HG03460 (cell line): ENCODE measurements around the gene SLC6A11.

Experiments
- ATAC-seq: cut with Tn5 transposase; IDR thresholded peaks from one replicate; pipeline ENCODE4 v1.9.1; 2021; ENCODE audit not compliant: unreplicated experiment

SLC6A11 gene

DNA sequence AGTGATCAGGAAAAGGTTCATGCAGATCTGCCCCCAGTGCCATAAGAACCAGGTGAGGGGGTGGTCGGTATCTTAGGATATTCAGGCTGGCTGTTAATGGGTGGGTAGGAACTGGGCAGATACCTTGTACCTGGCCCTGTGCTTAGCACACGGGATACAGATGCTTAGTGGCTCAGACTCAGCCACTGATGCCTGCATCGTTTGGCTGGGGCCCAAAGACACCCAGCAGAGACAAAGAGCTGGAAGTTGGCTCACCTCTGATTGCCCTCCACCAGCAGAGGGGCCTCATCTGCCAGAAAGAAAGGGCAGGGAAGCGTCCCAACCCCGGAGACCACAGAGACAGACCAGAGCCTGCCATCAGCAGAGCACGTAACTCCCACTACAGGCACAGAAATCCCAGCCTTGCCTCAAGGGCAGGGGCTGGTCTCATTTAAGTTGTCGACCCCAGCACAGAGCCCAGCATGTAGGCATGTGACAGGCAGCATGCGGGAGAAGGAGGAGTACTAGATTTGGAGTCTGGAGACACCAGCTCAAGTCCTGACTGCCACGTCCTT is 112.5 kb downstream of the SLC6A11 start:
- no peak for ATAC-seq

- no peak for ATAC-seq
Measured at GRCh38 chr3:10928961-10929471, 113.0 kb downstream of the SLC6A11 start.

- no peak for ATAC-seq
Measured at GRCh38 chr3:10929978-10930665, 114.1 kb downstream of the SLC6A11 start.

DNA sequence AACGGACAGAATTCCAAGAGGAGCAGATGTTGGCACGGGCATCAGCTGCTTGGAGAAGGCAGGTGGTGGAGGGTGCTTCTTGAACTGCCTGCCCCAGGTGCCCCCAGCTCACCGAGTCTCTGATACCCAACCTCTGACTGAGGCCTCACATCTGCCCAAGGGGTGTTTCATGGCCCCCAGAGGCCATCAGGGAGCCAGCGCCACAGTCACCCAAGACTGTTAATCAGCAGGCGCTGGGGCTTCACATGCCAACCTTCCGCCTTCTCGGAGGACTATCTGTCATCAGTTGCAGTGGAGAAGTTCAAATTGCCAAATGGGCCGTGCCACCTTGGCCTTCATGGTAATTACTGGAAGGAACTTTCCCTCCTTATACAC is 114.6 kb downstream of the SLC6A11 start:
- no peak for ATAC-seq

GRCh38 chr3:10932596-10932995 is 116.6 kb downstream of the SLC6A11 start:
- ATAC-seq = no peak

GRCh38 chr3:10933021-10933420 is 117.0 kb downstream of the SLC6A11 start:
- ATAC-seq = no peak

DNA sequence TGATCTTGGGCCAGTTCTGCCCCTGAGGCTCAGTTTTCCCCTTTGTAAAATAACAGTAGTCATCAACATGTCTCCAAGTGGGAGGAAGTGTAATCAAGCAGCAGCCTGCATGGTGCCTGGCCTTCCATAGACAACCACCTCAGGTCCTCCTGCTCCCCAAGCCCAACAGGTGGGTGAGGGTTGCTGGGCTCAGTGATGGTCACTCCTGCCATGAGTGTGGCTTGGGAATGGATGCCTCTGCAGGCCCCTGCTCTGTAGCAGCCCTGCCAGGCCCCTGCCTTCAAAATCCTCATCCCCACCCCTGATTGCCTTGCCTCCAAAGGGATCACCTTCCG is 117.4 kb downstream of the SLC6A11 start:
- ATAC-seq = no peak

- ATAC-seq = no peak
Measured at GRCh38 chr3:10933805-10934481, 117.9 kb downstream of the SLC6A11 start.

GRCh38 chr3:10935028-10935427 is 119.0 kb downstream of the SLC6A11 start:
- ATAC-seq = no peak

DNA sequence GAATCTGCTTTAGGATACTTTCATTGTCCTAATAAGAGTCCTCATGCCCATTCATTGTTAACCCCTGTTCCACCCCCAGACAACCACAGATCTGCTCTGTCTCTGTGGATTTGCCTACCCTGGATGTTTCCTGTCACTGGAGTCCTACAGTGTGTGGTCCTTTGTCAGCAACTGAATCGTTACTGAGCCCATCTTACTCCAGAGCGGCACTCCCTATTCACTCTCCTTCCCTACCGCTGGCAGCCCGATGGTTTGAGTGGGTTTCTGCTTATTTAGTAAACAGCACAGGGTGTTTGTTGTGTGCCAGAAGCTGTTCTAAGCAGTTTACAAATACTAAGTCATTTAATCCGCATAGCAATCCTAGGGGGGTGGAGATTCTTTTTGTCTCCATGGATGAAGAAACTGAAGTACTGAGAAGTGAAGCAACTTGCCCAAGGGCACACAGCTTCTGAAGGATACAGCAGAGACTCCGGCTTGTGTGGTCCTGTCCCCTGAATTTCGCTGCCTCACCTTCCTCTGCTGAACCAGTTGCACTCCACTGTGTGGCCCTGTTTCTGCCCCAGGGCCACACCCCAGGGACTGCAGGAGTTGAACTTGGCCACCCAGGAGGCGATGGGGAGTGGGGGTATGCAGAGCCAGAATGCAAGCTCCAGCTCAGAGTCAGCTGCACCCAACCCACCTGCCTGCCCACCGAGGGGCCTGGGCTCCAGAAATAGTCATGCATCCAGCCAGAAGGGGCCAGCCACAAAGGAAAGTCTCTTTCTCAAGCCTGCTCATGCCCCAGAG is 120.0 kb downstream of the SLC6A11 start:
- no peak for ATAC-seq

- ATAC-seq = no peak
Measured at GRCh38 chr3:10936686-10937085, 120.7 kb downstream of the SLC6A11 start.

DNA sequence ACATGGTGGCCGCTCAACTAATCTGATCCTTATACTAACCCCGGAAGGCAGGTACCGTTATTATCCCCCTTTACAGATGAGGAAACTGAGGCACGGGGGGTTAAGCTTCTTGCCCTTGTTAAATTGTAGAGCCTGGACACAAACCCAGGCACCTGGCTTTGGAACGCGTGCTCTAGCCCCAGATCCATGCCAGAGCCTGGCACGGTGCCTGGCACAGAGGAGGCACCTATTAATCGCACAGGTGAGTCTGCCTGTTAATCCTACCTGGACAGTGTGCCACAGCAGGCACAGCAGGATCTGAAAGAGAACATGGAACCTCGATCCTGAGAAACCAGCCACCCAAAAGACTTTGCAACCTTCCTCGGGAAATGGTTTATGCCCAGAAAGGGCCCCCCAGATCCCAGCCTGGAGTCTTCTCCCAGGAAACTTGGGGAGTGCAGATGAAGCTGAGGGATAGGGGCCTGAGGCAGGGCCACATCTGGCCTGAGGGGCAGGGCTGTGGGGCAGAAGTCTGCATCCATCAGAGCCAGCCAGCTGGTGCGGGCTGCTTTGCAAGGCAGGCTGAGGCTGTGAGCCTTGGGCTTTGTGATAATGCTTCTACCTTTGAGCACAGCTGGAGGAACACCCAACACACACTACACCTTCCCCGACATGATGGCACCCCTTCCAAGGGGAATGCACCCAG is 121.3 kb downstream of the SLC6A11 start:
- no peak for ATAC-seq

- ATAC-seq = no peak
Measured at GRCh38 chr3:10939556-10939955, 123.5 kb downstream of the SLC6A11 start.

DNA sequence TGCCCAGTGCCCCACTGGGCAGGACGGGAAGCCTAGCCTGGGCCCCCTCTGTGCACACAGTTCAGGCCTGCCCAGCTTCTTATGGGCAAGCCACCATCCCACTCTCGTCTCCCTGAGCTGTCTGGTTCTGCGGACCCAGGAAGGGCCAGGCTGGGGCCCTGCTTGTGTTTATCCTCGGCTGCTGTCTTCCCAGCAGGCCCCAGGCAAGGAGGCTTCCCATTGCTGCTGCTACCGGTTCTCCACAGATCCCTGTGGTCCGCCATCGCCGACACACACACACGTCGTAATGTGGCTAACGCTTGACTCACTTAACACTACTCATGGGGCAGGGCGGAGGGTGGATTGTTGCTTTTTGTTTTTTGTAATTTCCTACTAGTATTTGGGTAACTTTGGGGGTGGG is 124.1 kb downstream of the SLC6A11 start:
- no peak for ATAC-seq

DNA sequence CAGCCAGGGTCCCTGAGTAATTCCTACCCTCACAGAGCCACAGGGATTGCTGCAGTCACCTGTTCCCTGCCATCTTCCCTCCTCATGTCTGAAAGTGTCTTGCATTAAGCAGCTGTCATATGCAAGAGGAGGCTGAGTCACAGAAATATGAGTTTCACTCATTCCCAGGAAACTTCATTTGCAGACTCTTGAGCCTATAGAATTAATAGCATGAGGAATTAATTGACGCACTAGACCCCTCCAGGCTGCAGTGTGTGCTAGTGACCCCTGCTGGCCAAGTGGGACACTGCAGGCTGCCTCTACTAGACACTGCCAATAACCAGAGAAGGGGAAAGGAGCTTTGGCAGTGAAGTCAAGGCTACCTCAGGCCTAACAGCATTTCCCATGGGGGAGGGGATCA is 125.9 kb downstream of the SLC6A11 start:
- ATAC-seq = no peak

DNA sequence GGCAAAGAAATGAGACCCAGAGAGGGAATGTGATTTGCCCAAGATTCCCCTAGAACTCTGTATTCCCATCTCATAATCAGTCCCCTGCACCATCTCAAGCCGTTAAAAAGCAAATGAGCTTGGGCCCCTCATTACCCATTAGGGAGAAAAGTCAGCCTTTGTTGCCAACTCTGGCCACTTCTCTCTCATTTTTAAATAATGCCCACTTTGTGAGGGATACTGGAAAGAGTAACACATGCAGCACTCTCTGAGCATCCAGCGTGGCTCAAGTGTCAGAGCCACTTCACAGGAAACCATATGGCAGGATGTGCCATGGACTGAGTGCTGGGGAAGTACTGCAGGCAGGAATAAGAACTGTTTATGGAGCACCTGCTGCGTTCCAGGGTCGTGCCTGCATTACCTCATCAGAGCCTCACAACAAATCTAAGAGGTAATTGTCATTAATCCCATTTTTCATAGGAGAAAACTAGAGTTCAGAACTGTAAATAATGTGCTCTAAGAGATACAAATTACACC is 126.7 kb downstream of the SLC6A11 start:
- no peak for ATAC-seq

- no peak for ATAC-seq
Measured at GRCh38 chr3:10944866-10945265, 128.8 kb downstream of the SLC6A11 start.

DNA sequence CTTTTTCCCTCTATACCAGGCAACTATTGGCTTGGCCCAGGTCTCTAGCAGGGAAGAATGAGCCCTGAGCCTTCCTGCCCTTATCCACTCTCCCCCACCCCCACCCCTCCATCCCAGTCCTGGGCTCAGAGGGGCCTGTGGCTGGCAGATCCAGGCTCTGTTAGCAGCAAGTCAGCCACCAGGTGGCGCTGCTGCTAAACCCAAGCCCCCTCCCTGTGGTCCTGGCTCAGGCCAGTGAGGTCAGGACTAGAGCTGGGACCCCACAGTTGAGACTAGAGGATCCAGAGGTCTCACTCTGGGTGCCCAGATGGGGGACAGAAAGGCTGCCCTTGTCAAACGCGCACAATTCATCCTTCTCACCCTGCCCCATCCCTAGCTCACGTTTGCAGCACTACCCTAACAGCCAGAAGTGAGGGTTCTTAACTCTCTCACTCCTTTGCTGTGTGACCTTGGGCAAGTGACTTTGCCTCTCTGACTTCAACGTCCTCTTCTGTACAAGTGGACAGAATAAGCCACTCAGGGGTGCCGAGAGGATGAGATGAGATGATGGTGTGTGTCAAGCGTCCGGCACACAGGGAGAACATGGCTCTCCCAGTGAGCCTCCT is 129.8 kb downstream of the SLC6A11 start:
- ATAC-seq = no peak

DNA sequence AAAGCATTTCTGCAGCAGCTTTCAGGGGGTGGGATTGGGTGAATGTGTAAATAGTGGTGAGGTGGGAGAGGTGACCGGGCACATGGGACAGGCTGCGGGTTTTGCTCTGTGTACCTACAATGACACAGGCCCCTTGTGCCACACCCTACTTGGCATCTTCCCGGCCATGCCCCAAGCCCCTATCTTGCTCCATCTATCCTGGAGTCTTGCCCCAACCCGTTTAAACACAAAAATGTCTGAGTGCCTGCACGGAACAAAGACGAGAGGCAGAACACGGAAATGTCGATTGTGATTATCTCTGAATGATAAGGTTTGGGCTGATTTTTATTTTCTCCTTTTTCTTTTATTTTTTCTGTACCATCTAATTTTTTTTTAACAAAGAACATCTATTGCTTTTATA is 130.5 kb downstream of the SLC6A11 start:
- ATAC-seq = no peak

- no peak for ATAC-seq
Measured at GRCh38 chr3:10948326-10948725, 132.3 kb downstream of the SLC6A11 start.
